HepG2 (cell line): ENCODE measurements around the gene IRF3. TPM values are rescaled to one million over a fixed set of nuclear protein-coding genes. Genes with fewer than 3 reads are reported as not detected.

Experiments used
- ATAC-seq: fragments of 200-7000 bp; cut with Tn5 transposase; 3 replicates; pipeline ENCODE4 v1.9.1; 2020; ENCODE audit warnings: mild to moderate bottlenecking, moderate library complexity
- BruUV-seq: library from RNA; stranded (reverse); fragments of 400-500 nt; replicated peaks from 2 replicates; lab custom pipeline; 2021; lab: Mats Ljungman, UMichigan
- CTCF ChIA-PET: fragments of 300-600 bp; formaldehyde crosslinking; extraction: SDS; loops from one replicate; lab custom pipeline; 2021; ENCODE audit warnings: low total read pairs, inconsistent platforms, low intra/inter-chr PET ratio; lab: Yijun Ruan, JAX
- POLR2A ChIA-PET: fragments of 350-600 bp; sonication (Branson Sonifier 250); formaldehyde crosslinking; loops from one replicate; lab custom pipeline; 2020; ENCODE audit warnings: antibody characterized with exemption, inconsistent platforms; lab: Yijun Ruan, JAX
- DNase-seq: peaks from one replicate; pipeline ENCODE4 v3.0.0-alpha.2; 2015; ENCODE audit warnings: low spot score
- FAIRE-seq: peaks from 3 replicates; lab custom pipeline; 2011; peaks lifted over from hg19 to GRCh38; lab: Jason Lieb, UNC
- H2AFZ ChIP-seq: one replicate; pipeline ENCODE4 v1.6.1; 2011; ENCODE audit warnings: low read length, inconsistent platforms
- H3K27ac ChIP-seq: fragments of 300-600 bp; 3 replicates; pipeline ENCODE4 v1.8.0; 2011; ENCODE audit warnings: mixed run types, mild to moderate bottlenecking, mixed read lengths, low read length, inconsistent platforms; ENCODE audit not compliant: insufficient read depth; ENCODE audit errors: extremely low read length
- H3K27me3 ChIP-seq, 2 experiments: fragments of 200-600 bp in 1 of 2; 2 replicates in 1 of 2; 3 replicates in 1 of 2; pipeline versions ENCODE4 v1.6.0 to v1.8.0; 2011; ENCODE audit warnings: low read length in 2 of 2, mild to moderate bottlenecking in 2 of 2, moderate library complexity in 2 of 2, inconsistent platforms in 1 of 2; ENCODE audit not compliant: insufficient read depth in 2 of 2, control insufficient read depth in 1 of 2
- H3K36me3 ChIP-seq, 2 experiments: fragments of 200-600 bp in 1 of 2; replicated peaks in 1 of 2; 2 replicates in 1 of 2; 3 replicates in 1 of 2; pipeline versions ENCODE4 v1.5.1 to v1.8.0; 2011; ENCODE audit warnings: low read length in 2 of 2, inconsistent platforms in 1 of 2; ENCODE audit not compliant: insufficient read depth in 2 of 2, control insufficient read depth in 1 of 2
- H3K4me1 ChIP-seq: 2 replicates; pipeline ENCODE4 v1.5.1; 2012; ENCODE audit warnings: low read length, inconsistent platforms; ENCODE audit not compliant: insufficient read depth
- H3K4me2 ChIP-seq: 2 replicates; pipeline ENCODE4 v1.6.0; 2011; ENCODE audit warnings: low read depth, low read length, inconsistent platforms
- H3K4me3 ChIP-seq, 3 experiments: fragments of 200-600 bp in 1 of 3; sonication (generic), shearing (Covaris generic) in 1 of 3; replicated peaks in 1 of 3; 2 replicates each; pipeline ENCODE4 v1.5.1; 2011 to 2016; ENCODE audit warnings: low read length in 3 of 3, inconsistent platforms in 2 of 3, low read depth in 2 of 3, mild to moderate bottlenecking in 2 of 3, control low read depth in 1 of 3, mixed read lengths in 1 of 3; ENCODE audit not compliant: insufficient read depth in 1 of 3
- H3K79me2 ChIP-seq: one replicate; pipeline ENCODE4 v1.6.1; 2011; ENCODE audit warnings: low read length, inconsistent platforms; ENCODE audit not compliant: insufficient read depth
- H3K9ac ChIP-seq: 2 replicates; pipeline ENCODE4 v1.6.0; 2011; ENCODE audit warnings: mild to moderate bottlenecking, low read depth, low read length, inconsistent platforms; ENCODE audit not compliant: insufficient read depth
- H3K9me3 ChIP-seq: 2 replicates; pipeline ENCODE4 v1.5.1; 2012; ENCODE audit warnings: mild to moderate bottlenecking, low read length
- H4K20me1 ChIP-seq: 2 replicates; pipeline ENCODE4 v1.6.0; 2011; ENCODE audit warnings: inconsistent platforms, mild to moderate bottlenecking, low read length, moderate library complexity; ENCODE audit not compliant: insufficient read depth
- BRCA1 ChIP-seq: sonication (generic); formaldehyde crosslinking; IDR thresholded peaks from 2 replicates; pipeline ENCODE4 v1.4.0; 2020; ENCODE audit warnings: missing genetic modification reagents
- RBFOX2 ChIP-seq: fragments of 200-400 bp; formaldehyde crosslinking; IDR thresholded peaks from 2 replicates; pipeline ENCODE4 v1.6.1; 2017; ENCODE audit warnings: low read depth, mild to moderate bottlenecking, low read length
- ZNF749 ChIP-seq: sonication (generic); formaldehyde crosslinking; IDR thresholded peaks from 2 replicates; pipeline ENCODE4 v1.8.0; 2022; ENCODE audit warnings: mild to moderate bottlenecking, missing genetic modification reagents, moderate library complexity, borderline replicate concordance
- ZSCAN21 ChIP-seq: sonication (generic); formaldehyde crosslinking; IDR thresholded peaks from 2 replicates; pipeline ENCODE4 v1.8.0; 2022; ENCODE audit warnings: mild to moderate bottlenecking, missing genetic modification reagents, moderate library complexity, borderline replicate concordance
- WGBS: methylation state at CpG from one replicate; pipeline ENCODE4 v1.1.6; 2017; ENCODE audit warnings: low lambda C conversion rate; 5-methylcytosine and 5-hydroxymethylcytosine counted together
- in situ Hi-C: cut with HindIII; loops from 2 replicates; pipeline ENCODE4 v1.10.0; 2017; ENCODE audit warnings: low pct_unique_long_range_greater_than_20kb; ENCODE audit not compliant: extremely low pct_ligation_motif_present
- intact Hi-C: fragments of 100-400 bp; cut with micrococcal nuclease; formaldehyde crosslinking; loops from one replicate; pipeline ENCODE4 v1.10.0; 2022; ENCODE audit not compliant: unreplicated experiment
- polyA plus RNA-seq, 8 experiments: library from polyadenylated mRNA; depleted of rRNA in 3 of 8; stranded (reverse) in 7 of 8; unstranded in 1 of 8; fragments of >200 nt; fragmentation: Illumina TruSeq in 4 of 8; extraction: Trizol in 4 of 8; gene quantifications; 2 replicates each; pipeline versions ENCODE4 v1.2.1 to v1.2.3, GENCODE V29; 2011 to 2016; ENCODE audit warnings: low read depth in 4 of 8, missing spikeins in 1 of 8, mixed read lengths in 1 of 8; ENCODE audit not compliant: insufficient read depth in 1 of 8
- total RNA-seq, 5 experiments: library from RNA; depleted of rRNA; stranded (reverse); fragments of >200 nt; fragmentation: Illumina TruSeq; extraction: Trizol; gene quantifications; 2 replicates each; pipeline ENCODE4 v1.2.3, GENCODE V29; 2016; ENCODE audit warnings: low read depth in 1 of 5
- TF ChIP-seq, protein P1 (sequence below): sonication (generic); formaldehyde crosslinking; IDR thresholded peaks from 2 replicates; pipeline ENCODE4 v1.5.0; 2020; ENCODE audit warnings: mild to moderate bottlenecking, missing genetic modification reagents

IRF3 gene
- total and polyA plus RNA-seq, 2 of the 13 experiments (the other 11 are each of a cell fraction or from before 2014, with no cell fraction given): 61.9 to 65.5 TPM

DNA sequence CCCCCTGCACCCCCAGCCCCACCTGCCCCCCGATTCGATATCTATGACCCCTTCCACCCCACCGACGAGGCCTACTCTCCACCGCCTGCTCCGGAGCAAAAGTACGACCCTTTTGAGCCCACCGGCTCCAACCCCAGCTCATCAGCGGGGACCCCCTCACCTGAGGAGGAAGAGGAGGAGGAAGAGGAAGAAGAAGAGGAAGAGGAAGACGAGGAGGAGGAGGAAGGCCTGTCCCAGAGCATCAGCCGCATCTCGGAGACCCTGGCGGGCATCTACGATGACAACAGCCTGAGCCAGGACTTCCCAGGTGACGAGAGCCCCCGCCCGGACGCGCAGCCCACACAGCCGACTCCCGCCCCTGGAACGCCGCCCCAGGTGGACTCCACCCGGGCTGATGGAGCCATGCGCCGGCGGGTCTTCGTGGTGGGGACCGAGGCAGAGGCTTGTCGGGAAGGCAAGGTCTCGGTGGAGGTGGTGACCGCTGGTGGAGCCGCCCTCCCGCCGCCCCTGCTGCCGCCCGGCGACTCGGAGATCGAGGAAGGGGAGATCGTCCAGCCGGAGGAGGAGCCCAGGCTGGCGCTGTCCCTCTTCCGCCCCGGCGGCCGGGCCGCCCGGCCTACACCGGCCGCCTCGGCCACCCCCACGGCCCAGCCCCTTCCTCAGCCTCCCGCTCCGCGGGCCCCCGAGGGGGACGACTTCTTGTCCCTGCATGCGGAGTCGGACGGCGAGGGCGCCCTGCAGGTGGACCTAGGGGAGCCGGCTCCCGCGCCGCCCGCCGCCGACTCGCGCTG lies 14.4 kb downstream of the IRF3 start:
- Histone ChIP-seq H3K4me3 (no peak overlapping the region), H3K9me3 (no peaks in the 10 kb centered on the region), H3K79me2 (no peaks in the 10 kb centered on the region), H4K20me1 (no peaks in the 10 kb centered on the region), H3K27ac (no peak overlapping the region), H3K36me3 (peaks cover 31 to 46% of the 10 kb centered on the region in 2 experiments; a peak in 4 of 5 replicates)
- FAIRE-seq (no peak), DNase-seq (no peak)
- in situ Hi-C loops: no loop called here
- 99% methylated on average over 68 of the region's 72 CpGs for WGBS
- no TSS peak for BruUV-seq
- TF ChIP-seq ZSCAN21 (CRISPR knock-in tag) (no peak), ZNF749 (no peak), RBFOX2 (peak; percentile 33; the same call in 1 of the 2 replicates), BRCA1 (CRISPR knock-in tag) (no peak)
- TF ChIP-seq, protein P1, sequence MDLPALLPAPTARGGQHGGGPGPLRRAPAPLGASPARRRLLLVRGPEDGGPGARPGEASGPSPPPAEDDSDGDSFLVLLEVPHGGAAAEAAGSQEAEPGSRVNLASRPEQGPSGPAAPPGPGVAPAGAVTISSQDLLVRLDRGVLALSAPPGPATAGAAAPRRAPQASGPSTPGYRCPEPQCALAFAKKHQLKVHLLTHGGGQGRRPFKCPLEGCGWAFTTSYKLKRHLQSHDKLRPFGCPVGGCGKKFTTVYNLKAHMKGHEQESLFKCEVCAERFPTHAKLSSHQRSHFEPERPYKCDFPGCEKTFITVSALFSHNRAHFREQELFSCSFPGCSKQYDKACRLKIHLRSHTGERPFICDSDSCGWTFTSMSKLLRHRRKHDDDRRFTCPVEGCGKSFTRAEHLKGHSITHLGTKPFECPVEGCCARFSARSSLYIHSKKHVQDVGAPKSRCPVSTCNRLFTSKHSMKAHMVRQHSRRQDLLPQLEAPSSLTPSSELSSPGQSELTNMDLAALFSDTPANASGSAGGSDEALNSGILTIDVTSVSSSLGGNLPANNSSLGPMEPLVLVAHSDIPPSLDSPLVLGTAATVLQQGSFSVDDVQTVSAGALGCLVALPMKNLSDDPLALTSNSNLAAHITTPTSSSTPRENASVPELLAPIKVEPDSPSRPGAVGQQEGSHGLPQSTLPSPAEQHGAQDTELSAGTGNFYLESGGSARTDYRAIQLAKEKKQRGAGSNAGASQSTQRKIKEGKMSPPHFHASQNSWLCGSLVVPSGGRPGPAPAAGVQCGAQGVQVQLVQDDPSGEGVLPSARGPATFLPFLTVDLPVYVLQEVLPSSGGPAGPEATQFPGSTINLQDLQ (CRISPR knock-in tag): no peak
- TF ChIP-seq, all 625 proteins: peak for 1
- Histone ChIP-seq H2AFZ (no peak overlapping the region), H3K4me2 (no peak overlapping the region), H3K27me3 (no peaks in the 10 kb centered on the region), H3K4me1 (peaks cover 17% of the 10 kb centered on the region), H3K9ac (no peak overlapping the region)
- CTCF ChIA-PET: no interaction called here
- ATAC-seq: no peak
- POLR2A ChIA-PET: no interaction called here
- intact Hi-C loops: no loop called here
